IMR-90 (cell line): Measurements from ENCODE around the gene FOSB. TPM values are rescaled to one million over a fixed set of nuclear protein-coding genes. Genes with fewer than 3 reads are reported as not detected.

Experiments
- ATAC-seq: fragments of 200-7000 bp; cut with Tn5 transposase; 2 replicates; pipeline ENCODE4 v1.9.1; 2020; ENCODE audit warnings: low read depth, mild to moderate bottlenecking, moderate library complexity
- BruUV-seq: library from RNA; stranded (reverse); fragments of 400-500 nt; replicated peaks from 2 replicates; lab custom pipeline; 2021; lab: Mats Ljungman, UMichigan
- CTCF ChIA-PET: fragments of 300-600 bp; formaldehyde crosslinking; extraction: SDS; loops from one replicate; lab custom pipeline; 2021; ENCODE audit warnings: antibody characterized with exemption; lab: Yijun Ruan, JAX
- POLR2A ChIA-PET: fragments of 300-600 bp; sonication (Branson Sonifier 250); formaldehyde crosslinking; loops from one replicate; lab custom pipeline; 2022; ENCODE audit warnings: antibody characterized with exemption; ENCODE audit not compliant: unreplicated experiment; lab: Charles Lee
- DNase-seq: peaks from one replicate; pipeline ENCODE4 v3.0.0; 2013
- H2AFZ ChIP-seq: replicated peaks from 2 replicates; pipeline ENCODE3; 2013; ENCODE audit warnings: low read length, mild to moderate bottlenecking; ENCODE audit not compliant: poor library complexity
- H2AK5ac ChIP-seq: 2 replicates; pipeline ENCODE4 v1.6.1; 2013; ENCODE audit warnings: low read depth, low read length, inconsistent platforms
- H2AK9ac ChIP-seq: replicated peaks from 2 replicates; pipeline ENCODE3; 2013; ENCODE audit warnings: mild to moderate bottlenecking, low read depth, low read length, moderate library complexity; ENCODE audit not compliant: poor library complexity
- H2BK120ac ChIP-seq: 2 replicates; pipeline ENCODE4 v1.6.1; 2013; ENCODE audit warnings: low read depth, low read length, inconsistent platforms
- H2BK15ac ChIP-seq: 3 replicates; pipeline ENCODE4 v1.6.1; 2013; ENCODE audit warnings: low read depth, low read length, inconsistent platforms
- H2BK20ac ChIP-seq: 2 replicates; pipeline ENCODE4 v1.6.1; 2013; ENCODE audit warnings: low read depth, mild to moderate bottlenecking, inconsistent platforms, low read length, moderate library complexity
- H2BK5ac ChIP-seq: 2 replicates; pipeline ENCODE4 v1.6.1; 2013; ENCODE audit warnings: mild to moderate bottlenecking, low read depth, low read length, inconsistent platforms; ENCODE audit not compliant: poor library complexity, severe bottlenecking
- H3K14ac ChIP-seq: replicated peaks from 2 replicates; pipeline ENCODE4 v1.6.1; 2013; ENCODE audit warnings: low read depth, low read length, inconsistent platforms
- H3K18ac ChIP-seq: 2 replicates; pipeline ENCODE4 v1.6.1; 2013; ENCODE audit warnings: low read depth, low read length, control low read depth
- H3K23ac ChIP-seq: 2 replicates; pipeline ENCODE4 v1.6.1; 2013; ENCODE audit warnings: low read depth, low read length, inconsistent platforms
- H3K27ac ChIP-seq: 2 replicates; pipeline ENCODE4 v1.5.1; 2013; ENCODE audit warnings: mild to moderate bottlenecking, control low read depth, low read length; ENCODE audit not compliant: insufficient read depth
- H3K27me3 ChIP-seq: 2 replicates; pipeline ENCODE4 v1.6.1; 2013; ENCODE audit warnings: low read length; ENCODE audit not compliant: control insufficient read depth, insufficient read depth
- H3K36me3 ChIP-seq: 2 replicates; pipeline ENCODE4 v1.6.1; 2013; ENCODE audit warnings: low read length, mixed read lengths; ENCODE audit not compliant: control insufficient read depth, insufficient read depth
- H3K4ac ChIP-seq: 2 replicates; pipeline ENCODE4 v1.6.1; 2013; ENCODE audit warnings: low read depth, low read length, inconsistent platforms
- H3K4me1 ChIP-seq: 2 replicates; pipeline ENCODE4 v1.6.1; 2013; ENCODE audit warnings: low read length, mixed read lengths; ENCODE audit not compliant: control insufficient read depth, insufficient read depth
- H3K4me2 ChIP-seq: 2 replicates; pipeline ENCODE4 v1.6.1; 2013; ENCODE audit warnings: low read depth, mild to moderate bottlenecking, control low read depth, low read length, moderate library complexity
- H3K4me3 ChIP-seq: 2 replicates; pipeline ENCODE4 v1.5.1; 2013; ENCODE audit warnings: low read depth, mild to moderate bottlenecking, control low read depth, low read length, moderate library complexity; ENCODE audit not compliant: insufficient read depth
- H3K56ac ChIP-seq: 2 replicates; pipeline ENCODE4 v1.6.1; 2013; ENCODE audit warnings: low read length, inconsistent platforms; ENCODE audit not compliant: insufficient read depth; ENCODE audit errors: extremely low read depth
- H3K79me1 ChIP-seq, 2 experiments: 2 replicates each; pipeline ENCODE4 v1.6.1; 2013; ENCODE audit warnings: low read length in 2 of 2, inconsistent platforms in 1 of 2, low read depth in 1 of 2
- H3K9ac ChIP-seq: 2 replicates; pipeline ENCODE4 v1.6.1; 2013; ENCODE audit warnings: low read depth, low read length, control low read depth
- H3K9me1 ChIP-seq: 2 replicates; pipeline ENCODE4 v1.6.1; 2013; ENCODE audit warnings: low read length, inconsistent platforms; ENCODE audit not compliant: insufficient read depth
- H3K9me3 ChIP-seq: 2 replicates; pipeline ENCODE4 v1.6.1; 2013; ENCODE audit warnings: low read length; ENCODE audit not compliant: control insufficient read depth, insufficient read depth
- H4K20me1 ChIP-seq: 2 replicates; pipeline ENCODE4 v1.6.1; 2013; ENCODE audit warnings: low read length, inconsistent platforms; ENCODE audit not compliant: insufficient read depth
- H4K5ac ChIP-seq: 2 replicates; pipeline ENCODE4 v1.6.1; 2013; ENCODE audit warnings: mild to moderate bottlenecking, low read depth, low read length, control low read depth
- H4K8ac ChIP-seq, 2 experiments: 2 replicates each; pipeline ENCODE4 v1.6.1; 2013; ENCODE audit warnings: low read depth in 2 of 2, low read length in 2 of 2, control low read depth in 1 of 2, inconsistent platforms in 1 of 2
- H4K91ac ChIP-seq: 2 replicates; pipeline ENCODE4 v1.6.1; 2013; ENCODE audit warnings: low read depth, low read length, inconsistent platforms; ENCODE audit not compliant: insufficient read depth
- BHLHE40 ChIP-seq: fragments of 150-350 bp; IDR thresholded peaks from 2 replicates; pipeline ENCODE4 v1.6.1; 2016; ENCODE audit warnings: mild to moderate bottlenecking, low read depth, low read length
- CHD1 ChIP-seq: IDR thresholded peaks from 2 replicates; pipeline ENCODE4 v1.6.1; 2012; ENCODE audit warnings: low read depth, low read length, improper control_type of control experiment
- FOS ChIP-seq: fragments of 150-350 bp; IDR thresholded peaks from 2 replicates; pipeline ENCODE4 v1.6.1; 2016; ENCODE audit warnings: low read depth, low read length
- MAFK ChIP-seq: IDR thresholded peaks from 2 replicates; pipeline ENCODE4 v1.6.1; 2012; ENCODE audit warnings: low read depth, low read length, improper control_type of control experiment
- MAZ ChIP-seq: IDR thresholded peaks from 2 replicates; pipeline ENCODE4 v1.6.1; 2012; ENCODE audit warnings: low read depth, mild to moderate bottlenecking, low read length, improper control_type of control experiment, moderate library complexity, borderline replicate concordance
- POLR2A ChIP-seq: IDR thresholded peaks from 2 replicates; pipeline ENCODE4 v1.6.1; 2012; ENCODE audit warnings: mild to moderate bottlenecking, low read depth, low read length
- RCOR1 ChIP-seq: IDR thresholded peaks from 2 replicates; pipeline ENCODE4 v1.6.1; 2012; ENCODE audit warnings: mild to moderate bottlenecking, low read length, improper control_type of control experiment; ENCODE audit not compliant: insufficient replicate concordance
- RFX5 ChIP-seq: IDR thresholded peaks from 2 replicates; pipeline ENCODE4 v1.8.0; 2012; ENCODE audit warnings: low read depth, mild to moderate bottlenecking, low read length, moderate library complexity
- WGBS, 2 experiments: methylation state at CpG; one replicate each; pipeline versions ENCODE4 v1.1.5 to v1.1.7; 2013; ENCODE audit warnings: missing lambda C conversion rate in 2 of 2; ENCODE audit not compliant: insufficient read length in 1 of 2; ENCODE audit errors: extremely low coverage in 2 of 2; 5-methylcytosine and 5-hydroxymethylcytosine counted together
- dilution Hi-C: fragments of 300-500 bp; cut with HindIII; formaldehyde crosslinking; loops from one replicate; pipeline ENCODE4 v1.14.3; 2018; ENCODE audit warnings: low sequenced_read_pairs; ENCODE audit not compliant: unreplicated experiment
- in situ Hi-C: fragments of 300-500 bp; cut with MboI; formaldehyde crosslinking; loops from 3 replicates; pipeline ENCODE4 v1.14.3; 2019; ENCODE audit warnings: low sequenced_read_pairs, inconsistent platforms, mixed read lengths
- intact Hi-C: fragments of 100-400 bp; cut with micrococcal nuclease; formaldehyde crosslinking; loops from 2 replicates; pipeline ENCODE4 v1.10.0; 2022
- polyA plus RNA-seq, 3 experiments: library from polyadenylated mRNA; depleted of rRNA; stranded (reverse); fragments of >200 nt; gene quantifications; 2 replicates each; pipeline ENCODE4 v1.2.3, GENCODE V29; 2012; ENCODE audit warnings: low replicate concordance in 1 of 3
- total RNA-seq: library from RNA; depleted of rRNA; stranded (reverse); fragments of >200 nt; gene quantifications from 2 replicates; pipeline ENCODE4 v1.2.3, GENCODE V29; 2012

FOSB gene
- total and polyA plus RNA-seq, 2 of the 4 experiments (the other 2 are of a cell fraction): 11.1 to 15.6 TPM

DNA sequence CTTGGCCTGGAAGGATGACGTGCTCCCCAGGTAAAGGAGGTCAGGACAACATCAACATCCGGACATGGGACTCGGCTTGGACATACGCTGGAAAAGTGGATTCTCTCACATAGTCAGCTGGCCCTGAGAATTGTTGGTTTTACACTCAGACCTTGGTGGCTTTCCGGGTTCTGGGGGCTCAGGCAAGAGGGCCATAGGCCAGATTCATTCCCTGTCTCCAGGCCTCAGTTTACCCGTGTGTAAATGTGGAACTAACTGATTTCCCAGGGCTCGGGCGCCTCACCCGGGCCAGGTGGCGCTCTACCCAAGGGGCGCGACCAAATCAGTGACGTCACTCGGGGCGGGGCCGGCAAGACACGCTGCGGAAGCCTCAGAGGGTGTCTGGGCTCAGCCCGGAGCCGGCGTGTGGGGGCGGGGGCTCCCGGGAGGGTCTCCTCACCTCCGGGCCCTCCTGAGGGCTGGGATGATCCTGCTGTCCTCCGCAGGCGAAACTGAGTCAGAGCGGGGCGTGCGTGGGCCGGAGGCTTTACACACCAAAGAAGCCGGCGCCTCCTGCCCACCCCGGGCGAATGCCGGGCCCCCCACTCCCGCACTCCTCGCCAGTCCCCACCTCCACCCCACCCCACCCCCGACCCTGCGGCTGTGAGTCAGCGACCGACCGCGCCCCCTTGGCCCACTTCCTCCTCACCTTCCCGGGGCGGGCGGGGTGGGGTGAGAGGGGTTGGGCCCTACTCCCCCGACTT is 38.6 kb downstream of the FOSB start (continued):
- TF ChIP-seq POLR2A (peak; percentile 65), FOS (peak; percentile 3; the same call in 1 of the 2 replicates), RFX5 (no peak)

DNA sequence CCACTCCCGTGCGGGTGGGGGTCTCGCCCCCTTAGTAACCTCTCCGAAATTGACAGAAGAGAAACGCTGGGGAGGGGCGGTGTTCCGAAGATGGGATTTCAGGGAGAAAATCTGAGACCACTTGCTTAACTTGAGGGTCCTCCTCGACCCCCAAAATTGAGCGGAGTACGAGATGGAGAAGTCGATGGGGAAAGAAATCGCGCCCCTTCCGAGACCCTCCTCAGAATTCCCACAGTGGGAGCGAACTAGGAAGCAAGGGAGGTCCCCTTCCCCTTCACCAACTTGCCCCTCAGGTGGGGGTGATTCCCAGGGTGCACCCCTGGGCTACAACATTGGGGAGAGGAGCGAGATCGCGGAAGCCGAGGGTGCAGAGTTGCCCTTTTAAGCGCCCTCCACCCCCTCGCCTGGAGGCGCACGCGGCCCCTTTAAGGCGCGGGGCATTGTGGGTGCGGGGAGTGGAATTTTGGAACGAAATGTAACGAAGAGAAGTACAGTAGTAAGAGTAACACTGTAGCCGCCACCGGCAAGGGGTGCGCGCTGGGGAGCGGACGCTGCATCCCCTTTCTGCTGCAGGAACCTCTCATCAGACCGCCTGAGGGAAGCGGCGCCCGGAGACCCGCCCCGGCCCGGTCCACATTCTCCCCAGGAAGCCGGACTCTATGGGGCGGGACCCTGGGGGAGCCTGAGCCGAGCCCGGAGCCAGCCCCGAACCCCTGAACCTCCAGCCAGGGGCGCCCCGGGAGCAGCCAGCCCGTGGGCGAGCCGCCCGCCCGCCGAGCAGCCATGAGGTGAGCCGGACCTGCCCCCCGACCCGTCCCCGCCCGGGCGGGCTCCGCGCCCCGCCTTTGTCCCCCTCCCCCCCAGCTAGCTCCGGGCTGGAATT is 39.4 kb downstream of the FOSB start, which contains the start of gene VASP:
VASP (plus strand) TSS at position 491 of the 883 bp plus-strand sequence; CDS start at position 784, 293 bp downstream.
- Histone ChIP-seq H3K36me3 (peaks cover 4% of the 10 kb centered on the region; the same call in 1 of the 2 replicates), H2AFZ (peak within 1 kb of the TSS; percentile 98), H4K8ac (peak within 1 kb of the TSS; percentile 97 to 99), H2BK15ac (peak within 1 kb of the TSS; percentile 93), H3K56ac (peak within 1 kb of the TSS; percentile 98), H2AK5ac (peak within 1 kb of the TSS; percentile 100), H2AK9ac (peak within 1 kb of the TSS; percentile 100), H3K4me1 (peaks cover 11% of the 10 kb centered on the region), H4K5ac (peak within 1 kb of the TSS; percentile 99), H2BK120ac (peak within 1 kb of the TSS; percentile 95), H3K4me3 (peak within 1 kb of the TSS; percentile 92), H3K9ac (peak within 1 kb of the TSS; percentile 100), H4K20me1 (peaks cover 34% of the 10 kb centered on the region), H3K4me2 (peak within 1 kb of the TSS; percentile 98), H3K79me1 (peaks cover 0 to 47% of the 10 kb centered on the region in 2 experiments; a peak in 2 of 4 replicates), H2BK20ac (peak within 1 kb of the TSS; percentile 89), H3K14ac (peak within 1 kb of the TSS; percentile 99), H3K9me3 (no peaks in the 10 kb centered on the region), H3K4ac (peak within 1 kb of the TSS; percentile 96), H3K27ac (peak within 1 kb of the TSS; percentile 94), H3K23ac (peak within 1 kb of the TSS; percentile 99), H3K27me3 (no peaks in the 10 kb centered on the region), H3K18ac (peak within 1 kb of the TSS; percentile 97), H4K91ac (peak within 1 kb of the TSS; percentile 94), H3K9me1 (peaks cover 17% of the 10 kb centered on the region), H2BK5ac (peak within 1 kb of the TSS; percentile 95)
- POLR2A ChIA-PET: interaction anchor here (0.6 kb wide), 1 partner anchor 22 kb away, joined by 3 read pairs; no protein-coding TSS in a partner anchor
- CTCF ChIA-PET: no interaction called here
- ATAC-seq (peak; percentile 56), DNase-seq (peak; percentile 77)
- TSS peak; percentile 30 for BruUV-seq
- in situ Hi-C loops: no loop called here
- 0% methylated on average over 7 of the region's 65 CpGs; no CpG with 5 or more reads in 1 of the 2 experiments for WGBS, 2 experiments
- dilution Hi-C loops: no loop called here
- TF ChIP-seq RCOR1: no peak
- 0 out of 2 replicates have a peak, but pooled peaks have one; percentile 13 for TF ChIP-seq BHLHE40
- TF ChIP-seq CHD1: 0 out of 2 replicates have a peak, but pooled peaks have one; percentile 7
- no peak for TF ChIP-seq MAFK
- TF ChIP-seq POLR2A: peak; percentile 97
- peak; percentile 72 for TF ChIP-seq MAZ
- intact Hi-C loops: loop anchor here (5.0 kb wide), 2 partner anchors 135 to 185 kb away; partner anchors contain the start of genes QPCTL and SNRPD2
